ENCODE data around the gene OPRL1.

Gene OPRL1

GRCh38 chr20:64080013-64080812 lies at the start of gene OPRL1:
TSS of gene OPRL1 (plus strand) at chr20:64080082. CDS start at chr20:64092721, 12,639 bp downstream.
- no peak for DNase-seq (ENCODE audit: low read depth)

- peak; percentile 23 for DNase-seq (ENCODE audit: low read depth)
Measured at GRCh38 chr20:64030371-64031134, 49.3 kb upstream of the OPRL1 start.

- DNase-seq (ENCODE audit: low read depth): no peak
Measured at GRCh38 chr20:64031822-64032314, 48.0 kb upstream of the OPRL1 start.

DNA sequence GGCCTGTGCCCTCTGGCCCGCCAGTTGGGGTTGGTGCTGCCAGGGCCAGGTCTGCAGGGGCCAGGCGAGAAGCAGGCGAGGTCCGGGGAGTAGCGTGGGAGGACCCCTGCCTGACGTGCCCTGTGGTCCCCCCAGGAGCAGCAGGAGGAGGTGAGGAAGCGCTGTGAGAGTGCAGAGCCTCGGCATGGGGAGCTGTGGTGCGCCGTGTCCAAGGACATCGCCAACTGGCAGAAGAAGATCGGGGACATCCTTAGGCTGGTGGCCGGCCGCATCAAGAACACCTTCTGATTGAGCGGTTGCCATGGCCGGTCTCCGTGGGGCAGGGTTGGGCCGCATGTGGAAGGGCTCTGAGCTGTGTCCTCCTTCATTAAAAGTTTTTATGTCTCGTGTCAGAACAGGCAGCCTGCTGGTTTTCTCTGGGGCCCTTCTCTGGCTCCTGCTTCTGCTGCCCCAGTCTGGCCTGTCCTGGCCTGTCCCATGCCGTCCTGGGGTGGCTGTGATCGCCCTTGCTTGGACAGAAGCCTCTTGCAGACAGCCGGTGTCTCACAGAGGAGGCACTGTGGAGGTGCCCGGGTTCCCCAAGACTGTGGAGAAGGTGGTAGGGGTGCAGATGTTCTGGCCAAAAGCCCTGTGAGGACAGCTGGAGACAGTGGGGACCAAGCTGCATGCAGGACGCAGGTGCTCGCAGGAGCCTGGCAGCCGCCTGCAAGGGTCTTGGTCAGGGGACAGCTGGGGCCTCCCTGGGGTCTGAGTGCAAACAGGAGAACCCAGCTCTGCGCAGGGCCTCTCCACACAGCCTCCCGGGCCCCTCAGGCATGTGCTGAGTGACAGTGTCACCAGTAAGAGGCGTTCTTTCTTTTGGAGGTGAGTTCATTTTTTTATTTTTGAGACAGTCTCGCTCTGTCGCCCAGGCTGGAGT lies 46.9 kb upstream of the OPRL1 start:
- DNase-seq (ENCODE audit: low read depth): no peak

GRCh38 chr20:64033981-64034493 lies 45.8 kb upstream of the OPRL1 start:
- DNase-seq (ENCODE audit: low read depth): no peak

DNA sequence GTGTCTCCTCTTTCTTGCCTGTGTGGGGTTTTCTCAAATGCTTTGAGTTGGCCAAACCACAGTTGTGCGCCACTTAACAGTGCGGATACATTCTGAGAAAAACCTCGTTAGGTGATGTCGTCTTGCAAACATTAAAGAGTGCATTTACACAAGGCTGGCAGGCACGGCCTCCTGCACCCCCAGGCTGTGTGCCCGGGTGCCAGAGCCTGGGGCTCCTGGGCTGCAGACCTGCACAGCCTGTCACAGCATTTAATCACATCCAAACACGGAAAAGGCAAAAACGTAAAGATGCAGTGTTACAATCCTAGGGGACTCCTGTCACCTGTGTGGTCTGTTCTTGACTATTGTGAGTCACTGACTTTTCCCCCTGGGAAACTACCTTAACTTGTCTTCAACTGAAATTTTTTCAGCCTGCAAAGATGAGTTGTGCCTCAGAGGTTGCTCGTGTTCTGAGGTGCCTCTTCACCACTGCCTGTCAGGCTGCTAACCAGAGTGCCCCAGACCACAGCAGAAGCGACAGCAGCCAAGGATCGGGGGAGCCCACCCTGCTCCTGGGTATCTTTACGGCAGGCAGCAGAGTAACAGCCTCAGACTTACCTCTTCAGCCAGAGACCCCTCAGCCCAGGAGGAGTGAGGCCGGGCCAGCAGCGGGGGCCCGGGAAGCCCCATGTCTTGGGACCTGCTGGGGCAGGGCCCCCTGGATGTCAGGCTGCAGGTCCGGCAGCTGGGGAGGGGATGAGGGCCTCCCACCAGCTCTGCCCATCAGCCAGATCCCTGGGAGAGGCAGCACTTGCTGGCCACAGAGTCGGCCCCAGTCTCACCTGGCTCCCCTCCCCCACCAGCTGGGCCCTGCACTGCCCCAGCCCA lies 44.6 kb upstream of the OPRL1 start:
- no peak for DNase-seq (ENCODE audit: low read depth)

DNA sequence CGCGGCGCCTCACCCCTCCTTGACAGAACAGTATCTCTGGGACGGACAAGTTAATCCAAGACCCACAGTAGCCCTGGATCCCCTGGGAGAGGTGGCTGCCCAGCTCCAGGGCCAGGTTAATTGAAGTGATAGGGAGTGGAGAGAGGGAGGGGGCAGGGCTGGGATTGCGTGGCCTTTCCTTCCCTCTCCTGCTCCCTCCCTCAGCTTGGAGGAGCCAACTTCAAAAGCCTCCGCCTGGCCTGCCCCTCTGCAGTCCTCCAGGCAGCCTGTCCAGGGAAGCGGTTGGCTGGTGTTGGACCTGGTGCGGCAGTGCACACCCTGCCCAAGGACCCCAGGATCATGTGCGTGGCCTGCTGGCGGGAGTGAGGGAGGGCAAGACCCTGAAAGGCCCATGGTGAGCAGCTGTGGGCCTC lies 43.9 kb upstream of the OPRL1 start, which contains the start of gene C20orf204:
C20orf204 (plus strand) TSS at position 250 of the 413 bp plus-strand sequence; CDS start at position 392, 142 bp downstream.
- no peak for DNase-seq (ENCODE audit: low read depth)

GRCh38 chr20:64036346-64037198 lies 43.3 kb upstream of the OPRL1 start:
- peak; percentile 32 for DNase-seq (ENCODE audit: low read depth)

- no peak for DNase-seq (ENCODE audit: low read depth)
Measured at GRCh38 chr20:64037199-64037497, 42.7 kb upstream of the OPRL1 start.

DNA sequence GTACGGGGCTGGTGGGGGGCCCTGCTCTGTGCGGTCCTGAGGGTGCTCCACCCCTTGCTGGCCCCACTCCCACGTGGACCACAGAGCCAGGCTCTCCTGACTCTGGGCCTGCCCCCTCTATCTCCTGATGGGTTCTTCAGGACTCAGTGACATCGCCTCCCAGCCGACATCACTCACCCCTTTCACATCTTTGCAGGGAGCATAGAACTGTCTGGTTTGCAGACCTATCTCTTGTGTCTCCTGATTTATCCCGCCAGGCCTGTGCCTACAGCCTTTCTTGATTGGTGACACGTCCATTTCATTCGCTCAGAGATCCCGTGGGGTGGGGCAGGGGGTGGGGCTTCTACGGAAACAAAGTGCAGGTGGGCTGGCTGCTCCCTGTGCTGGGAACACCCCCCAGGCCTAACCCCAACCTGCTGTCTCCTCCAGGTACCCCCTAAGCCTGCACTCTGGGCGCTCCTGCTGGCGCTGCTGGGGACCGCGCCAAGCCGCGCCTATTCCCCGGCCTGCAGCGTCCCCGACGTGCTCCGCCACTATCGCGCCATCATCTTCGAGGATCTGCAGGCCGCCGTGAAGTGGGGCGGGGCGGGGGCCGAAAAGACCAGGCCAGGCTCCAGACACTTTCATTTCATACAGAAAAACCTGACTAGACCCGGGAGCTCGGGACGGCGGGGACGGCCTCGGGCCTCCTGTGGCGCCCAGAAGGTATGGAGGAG lies 42.2 kb upstream of the OPRL1 start:
- no peak for DNase-seq (ENCODE audit: low read depth)

DNA sequence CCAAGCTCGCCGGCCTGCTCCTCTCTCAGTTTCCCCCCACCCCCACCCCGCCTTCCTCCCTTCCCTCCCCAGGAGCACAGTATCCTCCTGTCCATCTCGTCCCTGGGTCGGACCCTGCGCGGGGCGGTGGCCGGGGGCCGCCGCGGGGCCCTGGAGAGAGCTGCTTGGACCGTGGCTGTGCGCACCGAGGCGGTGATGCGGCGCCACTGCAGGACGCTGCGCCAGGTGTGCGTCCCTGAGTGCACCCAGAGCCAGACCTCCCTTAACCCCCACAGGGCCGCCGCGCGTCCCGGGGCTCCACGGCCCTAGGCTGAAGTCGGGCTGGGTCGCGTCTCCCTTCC lies 41.7 kb upstream of the OPRL1 start:
- DNase-seq (ENCODE audit: low read depth): no peak

GRCh38 chr20:64038565-64039292 lies 41.2 kb upstream of the OPRL1 start:
- DNase-seq (ENCODE audit: low read depth): peak; percentile 63

DNA sequence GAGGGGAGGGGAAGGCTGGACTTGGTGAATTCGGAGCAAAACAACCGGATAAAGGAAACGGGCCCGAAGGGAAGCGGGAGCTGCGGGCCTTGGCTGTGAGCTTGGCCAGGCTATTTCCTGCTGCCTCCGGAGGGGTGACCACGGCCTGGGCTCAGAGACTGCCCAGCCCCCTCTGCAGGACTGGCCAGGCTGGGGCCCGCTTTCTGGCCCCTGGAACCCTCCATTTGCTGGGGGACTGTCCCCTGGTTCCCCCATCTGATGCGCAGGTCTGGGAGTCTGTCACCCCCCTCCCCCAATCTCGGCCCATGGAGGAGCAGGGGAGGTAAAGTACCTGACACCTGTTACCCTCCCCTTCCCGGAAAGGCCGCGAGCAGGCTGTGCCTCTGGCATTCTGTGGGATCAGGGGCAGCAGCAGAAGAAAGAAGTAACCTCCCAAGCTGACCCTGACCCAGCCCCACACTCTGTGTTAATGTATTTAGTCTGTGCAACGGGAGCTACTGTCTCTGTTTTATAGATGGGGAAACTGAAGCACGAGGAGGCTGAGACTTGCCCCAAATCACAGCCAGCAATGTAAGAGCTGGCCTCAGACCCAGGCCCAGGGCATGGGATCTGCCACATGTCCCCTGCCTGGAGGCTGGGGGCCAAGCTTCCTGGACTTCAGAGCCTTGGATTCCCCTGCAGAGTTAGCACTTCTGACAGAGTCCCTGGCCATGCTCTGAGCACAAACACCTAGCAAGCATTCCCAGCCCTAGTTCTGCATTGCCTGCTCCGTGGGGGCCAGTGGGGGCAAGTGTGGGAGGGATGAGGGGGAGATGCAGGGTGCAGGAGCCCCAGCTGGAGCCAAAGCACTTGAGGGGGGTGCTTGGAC lies 40.4 kb upstream of the OPRL1 start:
- DNase-seq (ENCODE audit: low read depth): no peak

GRCh38 chr20:64040231-64041039 lies 39.4 kb upstream of the OPRL1 start:
- DNase-seq (ENCODE audit: low read depth): no peak

- no peak for DNase-seq (ENCODE audit: low read depth)
Measured at GRCh38 chr20:64041040-64041780, 38.7 kb upstream of the OPRL1 start.

GRCh38 chr20:64041781-64042053 lies 38.2 kb upstream of the OPRL1 start:
- no peak for DNase-seq (ENCODE audit: low read depth)
